Fibroblast of peridontal ligament (primary cell): ENCODE data around the gene OAS3.

ENCODE experiments used
- DNase-seq: peaks from one replicate; pipeline ENCODE4 v3.0.0-alpha.2; 2010; ENCODE audit errors: extremely low read depth

The OAS3 gene

DNA sequence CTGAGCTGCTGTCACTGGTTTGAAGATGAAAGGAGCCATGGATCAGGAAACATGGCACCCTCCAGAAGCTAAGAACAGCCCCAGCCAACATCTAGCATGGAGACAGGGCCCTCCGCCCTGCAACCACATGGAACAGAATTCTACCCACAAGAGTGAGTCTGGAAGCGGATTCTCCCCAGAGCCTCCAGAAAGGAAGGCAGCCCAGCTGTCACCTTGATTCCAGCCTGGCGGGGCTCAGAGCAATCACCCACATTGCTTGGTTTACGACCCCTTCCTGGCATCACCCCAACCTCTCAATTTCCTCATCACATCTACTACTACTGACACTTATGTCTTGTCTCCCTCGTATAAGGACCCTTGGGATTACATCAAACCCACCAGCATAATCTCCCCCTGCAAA lies 78.5 kb downstream of the OAS3 start:
- DNase-seq, result no peak

DNA sequence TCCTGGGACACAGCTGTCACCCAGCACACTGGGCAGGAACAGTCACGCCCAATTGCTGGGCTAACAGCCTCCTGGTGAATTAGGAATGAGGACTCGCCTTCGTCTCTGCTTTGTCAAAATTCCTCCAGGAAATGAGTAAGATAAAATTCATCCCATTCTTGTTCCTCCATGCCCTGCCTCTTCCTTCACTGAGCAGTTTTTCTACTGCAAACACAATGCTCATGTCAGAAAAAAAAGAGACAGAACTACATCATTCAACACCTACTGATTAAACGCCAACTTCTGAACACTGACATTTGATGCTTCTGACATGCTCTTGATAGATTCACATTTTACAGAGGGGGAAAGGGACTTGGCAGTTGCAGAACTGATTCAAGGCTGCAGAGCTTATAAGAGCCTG lies 80.8 kb downstream of the OAS3 start:
- DNase-seq, result peak; percentile 44

DNA sequence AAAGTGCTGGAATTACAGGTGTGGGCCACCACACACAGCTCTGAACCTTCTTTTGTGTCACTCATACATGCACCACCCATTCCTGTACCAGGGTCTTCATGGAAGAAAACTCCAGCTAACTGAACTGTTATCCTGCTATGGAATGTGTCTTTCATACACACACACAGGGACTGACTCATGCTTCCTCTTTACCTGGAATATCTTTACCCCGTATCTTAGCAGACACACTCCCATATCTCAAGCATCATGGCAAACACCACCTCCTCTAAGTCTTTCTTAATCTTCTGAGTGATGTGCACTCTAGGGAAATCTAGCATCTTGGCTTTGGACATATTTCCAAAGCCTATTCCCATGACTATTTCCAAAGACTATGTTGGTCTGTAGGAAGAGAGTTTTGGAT lies 83.2 kb downstream of the OAS3 start:
- no peak for DNase-seq
